GM18861 (cell line): Measurements from ENCODE around the gene APOBEC3B.
"Not testable (repeated sequence)": the region's sequence is repeated elsewhere in the genome, so short reads cannot be mapped to it uniquely, and the experiment has no call there.

Experiments used
- ATAC-seq: cut with Tn5 transposase; IDR thresholded peaks from one replicate; pipeline ENCODE4 v1.9.1; 2021; ENCODE audit not compliant: unreplicated experiment

APOBEC3B gene

DNA sequence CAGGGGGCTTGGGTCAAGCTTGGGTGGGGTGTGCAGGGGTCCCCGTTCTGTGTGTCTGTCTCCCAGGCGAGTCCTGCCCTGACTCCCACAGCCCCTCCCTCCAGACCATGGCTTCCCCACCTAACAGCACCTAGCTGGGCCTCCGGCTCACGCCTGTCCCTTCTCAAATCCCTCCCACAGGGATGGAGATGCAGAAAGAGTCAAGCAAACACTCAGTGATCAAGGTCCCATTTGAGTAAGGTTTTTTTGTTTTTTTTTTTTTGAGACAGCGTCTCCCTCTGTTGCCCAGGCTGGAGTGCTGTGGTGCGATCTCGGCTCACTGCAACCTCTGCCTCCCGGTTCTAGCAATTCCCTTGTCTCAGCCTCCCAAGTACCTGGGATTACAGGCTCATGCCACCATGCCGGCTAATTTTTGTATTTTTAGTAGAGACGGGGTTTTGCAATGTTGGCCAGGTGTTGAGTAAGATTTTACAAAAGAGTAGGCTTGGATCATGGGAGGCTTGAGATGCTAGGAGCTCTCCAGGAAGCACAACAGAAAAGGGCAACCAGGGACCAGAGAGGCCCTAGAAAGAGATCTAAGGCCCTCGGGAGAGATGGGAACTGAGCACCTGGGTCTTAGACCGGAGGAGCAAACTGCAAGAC, 44.5 kb downstream of the APOBEC3B start:
- ATAC-seq, result no peak

DNA sequence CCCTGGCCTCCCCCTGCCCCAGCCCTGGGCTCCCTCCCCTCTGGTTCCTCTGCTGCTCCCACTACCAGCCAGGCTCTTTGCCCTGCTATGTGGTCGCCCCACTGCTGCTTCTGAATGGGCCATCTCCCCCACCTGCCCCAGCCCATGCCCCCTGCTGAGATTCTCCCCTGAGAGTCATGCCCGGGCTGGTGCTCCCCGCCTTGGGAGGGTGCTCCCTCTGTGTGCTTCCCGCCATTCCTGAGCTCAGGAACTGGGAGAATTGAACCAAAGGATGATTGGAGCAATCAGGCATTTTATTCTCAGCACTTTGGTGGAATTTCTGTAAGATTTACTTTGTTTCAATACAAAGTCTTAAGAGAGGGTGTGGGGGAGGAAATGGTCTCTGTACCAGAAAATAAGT, 45.6 kb downstream of the APOBEC3B start:
- no peak for ATAC-seq

DNA sequence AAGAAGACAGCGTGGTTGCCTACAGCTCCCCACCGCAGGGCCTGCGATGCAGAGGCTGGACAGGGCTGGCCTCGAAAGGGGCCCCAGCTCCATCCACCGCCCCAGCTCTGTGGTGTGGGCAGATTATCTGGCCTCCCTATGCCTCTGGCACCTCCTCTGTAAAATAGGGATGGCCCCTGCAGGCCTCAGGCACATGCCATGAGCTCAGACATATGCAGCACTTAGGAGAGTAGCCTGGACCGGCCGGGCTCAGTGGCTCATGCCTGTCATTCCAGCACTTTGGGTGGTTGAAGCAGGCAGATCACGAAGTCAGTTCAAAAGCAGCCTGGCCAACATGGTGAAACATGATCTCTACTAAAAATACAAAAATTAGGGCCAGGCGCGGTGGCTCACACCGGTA, 46.1 kb downstream of the APOBEC3B start:
- ATAC-seq, result no peak

- no peak for ATAC-seq
These were observed 47.1 kb downstream of the APOBEC3B start for GRCh38 chr22:39029227-39029626.

DNA sequence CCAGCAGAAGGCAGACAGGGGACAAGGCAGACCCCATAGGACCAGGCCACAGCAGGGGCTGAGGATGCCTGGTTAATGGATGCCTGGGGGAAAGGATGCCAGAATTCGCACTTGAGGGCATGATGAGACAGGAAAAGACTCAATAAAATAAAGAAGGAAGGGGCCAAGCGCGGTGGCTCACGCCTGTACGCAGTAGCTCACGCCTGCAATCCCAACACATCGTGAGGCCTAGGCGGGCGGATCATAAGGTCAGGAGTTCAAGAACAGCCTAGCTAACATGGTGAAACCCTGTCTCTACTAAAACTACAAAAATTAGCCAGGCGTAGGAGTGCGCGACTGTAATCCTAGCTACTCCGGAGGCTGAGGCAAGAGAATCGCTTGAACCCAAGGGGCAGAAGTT, 48.6 kb downstream of the APOBEC3B start:
- ATAC-seq, result no peak

- not testable (repeated sequence) for ATAC-seq
These were observed 49.5 kb downstream of the APOBEC3B start for GRCh38 chr22:39031434-39032295.

DNA sequence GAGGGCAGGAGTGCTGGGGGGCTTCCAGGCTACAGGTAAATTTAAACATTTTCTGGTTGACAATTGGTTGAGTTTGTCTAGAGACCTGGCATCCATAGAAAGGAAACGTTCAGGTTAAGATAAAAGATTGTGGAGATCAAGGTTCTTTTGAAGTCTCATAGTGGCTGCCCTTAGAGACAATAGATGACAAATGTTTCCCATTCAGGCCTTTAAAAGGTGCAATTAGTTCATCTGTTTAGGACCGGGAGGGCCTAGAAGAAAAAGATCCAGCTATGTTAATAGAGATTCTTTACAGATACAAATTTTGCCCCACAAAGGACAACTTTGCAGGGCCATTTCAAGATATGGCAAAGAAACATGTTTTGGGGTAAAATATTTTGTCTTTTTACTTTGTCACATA, 54.9 kb downstream of the APOBEC3B start:
- not testable (repeated sequence) for ATAC-seq

DNA sequence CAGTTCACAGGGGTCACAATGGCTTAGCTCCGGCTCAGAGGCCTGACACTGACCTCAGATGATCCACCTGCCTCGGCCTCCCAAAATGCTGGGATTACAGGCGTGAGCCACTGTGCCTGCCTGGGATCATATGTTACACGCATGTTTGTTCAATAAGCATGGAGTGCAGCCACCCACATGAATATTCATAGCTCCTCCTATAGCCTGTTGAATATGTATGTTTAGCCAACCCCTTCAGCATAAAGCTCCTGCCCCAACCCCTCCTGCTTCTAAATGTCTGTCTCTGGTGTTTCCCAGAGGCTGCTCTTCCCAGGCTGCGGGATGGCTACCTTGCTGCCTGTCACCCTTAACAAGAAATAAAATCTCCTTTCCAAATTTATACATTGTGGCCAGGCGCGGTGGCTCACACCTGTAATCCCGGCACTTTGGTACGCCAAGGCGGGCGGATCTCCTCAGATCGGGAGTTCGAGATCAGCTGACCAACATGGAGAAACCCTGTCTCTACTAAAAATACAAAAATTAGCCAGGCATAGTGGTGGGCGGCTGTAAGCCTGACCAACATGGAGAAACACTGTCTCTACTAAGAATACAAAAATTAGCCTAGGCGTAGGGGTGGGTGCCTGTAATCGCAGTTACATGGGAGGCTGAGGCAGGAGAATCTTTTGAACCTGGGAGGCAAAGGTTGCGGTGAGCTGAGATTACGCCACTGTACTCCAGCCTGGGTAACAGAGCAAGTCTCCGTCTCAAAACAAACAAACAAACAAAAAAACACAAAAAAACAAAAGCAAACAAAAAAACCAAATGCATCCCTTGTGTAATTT, 57.4 kb downstream of the APOBEC3B start:
- ATAC-seq, result no peak

DNA sequence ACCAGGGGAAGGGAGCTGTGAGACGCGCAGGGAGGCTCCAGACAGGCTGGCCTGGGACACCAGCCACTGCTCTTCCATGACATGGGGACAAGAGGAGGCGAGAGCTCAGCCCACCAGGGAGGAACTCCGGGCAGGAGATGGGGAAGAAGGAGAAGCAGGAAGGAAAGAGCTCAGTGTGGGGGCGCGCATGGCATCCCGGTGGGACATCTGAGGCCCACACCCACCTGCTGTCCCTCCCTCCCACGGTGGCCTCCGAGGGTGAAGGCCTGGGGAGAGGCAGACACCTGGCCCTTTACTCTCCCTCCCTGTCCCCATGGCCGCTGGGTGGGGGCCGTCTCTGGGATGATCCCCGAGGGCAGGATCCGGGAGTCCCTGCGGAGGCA, 58.0 kb downstream of the APOBEC3B start:
- ATAC-seq, result not testable (repeated sequence)

- ATAC-seq, result peak; percentile 98
These were observed 58.6 kb downstream of the APOBEC3B start, which contains the start of gene APOBEC3F for GRCh38 chr22:39040538-39041296. TSS of gene APOBEC3F (plus strand) at chr22:39040864. CDS start at chr22:39040961, 97 bp downstream.

DNA sequence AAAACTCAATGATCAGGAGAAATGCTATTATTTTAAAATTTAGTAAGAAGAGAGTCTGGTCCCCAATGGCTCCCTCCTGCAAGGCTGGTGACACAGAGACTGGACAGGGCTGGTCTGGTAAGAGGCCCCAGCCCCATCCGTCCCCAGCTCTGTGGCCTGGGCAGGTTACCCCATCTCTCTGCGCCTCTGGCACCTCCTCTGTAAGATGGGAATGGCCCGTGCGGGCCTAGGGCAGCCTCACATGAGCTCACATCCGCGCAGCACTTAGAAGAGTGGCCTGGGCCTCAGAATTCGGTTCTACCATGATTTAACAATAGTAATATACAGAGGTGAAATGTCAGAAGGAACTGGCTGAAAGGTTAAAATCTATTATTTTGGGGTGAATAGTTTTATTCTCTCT, 59.8 kb downstream of the APOBEC3B start:
- no peak for ATAC-seq
